Measurements from ENCODE around the gene ZNG1A. TPM values are rescaled to one million over a fixed set of nuclear protein-coding genes. Genes with fewer than 3 reads are reported as not detected.
"Not testable (repeated sequence)": the region's sequence is repeated elsewhere in the genome, so short reads cannot be mapped to it uniquely, and the experiment has no call there.

The ZNG1A gene
- total and polyA plus RNA-seq, 2 donors (not counting 1 experiment from before 2014, with no cell fraction given): 14.0 to 59.9 TPM

DNA sequence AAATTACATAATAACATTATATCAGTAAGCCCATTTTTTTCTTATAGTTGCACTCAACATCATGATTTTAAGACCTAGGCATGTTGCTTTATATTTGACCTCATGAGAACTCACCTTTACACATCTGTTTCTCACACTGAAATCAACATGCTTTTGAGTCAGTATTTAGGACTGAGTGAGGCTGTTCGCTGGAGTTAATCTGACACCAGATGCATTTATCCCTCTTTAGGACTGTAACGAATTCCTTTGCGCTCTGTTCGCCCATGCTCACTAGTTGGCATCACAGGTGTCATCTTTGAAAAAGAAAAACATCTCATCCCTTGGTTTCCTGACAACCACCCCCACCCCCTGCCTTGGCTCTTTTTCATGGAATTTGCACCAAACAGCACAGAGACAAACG lies 84.9 kb downstream of the ZNG1A start:
- H3K9ac ChIP-seq (ENCODE audit: low read length); H3K4me1 ChIP-seq (ENCODE audit: control insufficient read depth in 2 of 2, insufficient read depth in 2 of 2, low read length in 2 of 2): not testable (repeated sequence)
- WGBS (ENCODE audit: insufficient coverage): no CpG with 5 or more reads among the region's 5 CpGs

DNA sequence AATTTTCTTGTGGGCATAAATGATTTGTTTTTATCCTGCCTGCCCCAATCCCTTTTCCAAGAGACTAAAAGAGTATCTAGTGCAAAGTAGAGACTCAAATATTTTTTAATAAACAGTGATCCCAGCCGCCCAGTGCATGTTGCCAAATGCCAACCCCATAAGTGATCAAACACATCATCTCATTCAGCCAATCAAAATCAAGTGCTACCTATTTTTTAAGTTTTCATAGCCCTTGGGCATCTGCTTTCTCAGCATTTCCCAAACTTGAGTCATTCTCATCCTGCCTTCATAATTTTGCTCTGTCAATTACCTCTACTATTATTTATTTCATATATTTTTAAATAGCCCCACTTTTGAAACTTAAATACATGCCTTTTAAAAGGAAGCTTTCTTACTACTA lies 88.0 kb downstream of the ZNG1A start:
- H3K79me2 ChIP-seq (ENCODE audit: control insufficient read depth, insufficient read depth, low read length); H3K4me1 ChIP-seq (ENCODE audit: control insufficient read depth in 2 of 2, insufficient read depth in 2 of 2, low read length in 2 of 2); H4K20me1 ChIP-seq (ENCODE audit: control insufficient read depth, insufficient read depth, low read length, poor library complexity, severe bottlenecking); CTCF ChIA-PET; H3K36me3 ChIP-seq (replicated peaks in 1 of 2; ENCODE audit: control extremely low read depth in 1 of 2, control insufficient read depth in 1 of 2, extremely low read depth in 1 of 2, insufficient read depth in 2 of 2, low read length in 1 of 2); H3K4me1 Mint-ChIP-seq; H3K9ac ChIP-seq (ENCODE audit: low read length); DNase-seq; H3K9me3 ChIP-seq (ENCODE audit: control extremely low read depth in 1 of 3, control insufficient read depth in 2 of 3, insufficient read depth in 1 of 3, low read length in 2 of 3); H3K4me3 ChIP-seq (ENCODE audit: control extremely low read depth in 1 of 5, extremely low read depth in 1 of 5, insufficient read depth in 1 of 5, low read depth in 2 of 5, low read length in 4 of 5); H3K9me3 Mint-ChIP-seq (ENCODE audit: insufficient read depth); H2AFZ ChIP-seq (ENCODE audit: insufficient read depth, low read depth, low read length, poor library complexity, severe bottlenecking); POLR2A ChIA-PET; intact Hi-C loops (cut with micrococcal nuclease); H3K27me3 Mint-ChIP-seq; H3K4me3 Mint-ChIP-seq; H3K27ac Mint-ChIP-seq; H3K27ac ChIP-seq (ENCODE audit: low read length in 2 of 2); H3K27me3 ChIP-seq (replicated peaks in 1 of 4; ENCODE audit: control extremely low read depth in 1 of 4, control insufficient read depth in 3 of 4, insufficient read depth in 4 of 4, low read length in 3 of 4); H3K4me2 ChIP-seq (replicated peaks; ENCODE audit: low read depth, low read length, poor library complexity, severe bottlenecking); ATAC-seq (ENCODE audit: low read depth): not testable (repeated sequence)
- WGBS (ENCODE audit: insufficient coverage): no CpG with 5 or more reads among the region's 1 CpG

More for the DNA sequence above, 84.9 kb downstream of the ZNG1A start:
- H3K4me3 ChIP-seq (ENCODE audit: control extremely low read depth in 1 of 5, extremely low read depth in 1 of 5, insufficient read depth in 1 of 5, low read depth in 2 of 5, low read length in 4 of 5); H3K4me1 Mint-ChIP-seq; intact Hi-C loops (cut with micrococcal nuclease); H3K27ac ChIP-seq (ENCODE audit: low read length in 2 of 2); H3K27me3 Mint-ChIP-seq; H3K36me3 ChIP-seq (replicated peaks in 1 of 2; ENCODE audit: control extremely low read depth in 1 of 2, control insufficient read depth in 1 of 2, extremely low read depth in 1 of 2, insufficient read depth in 2 of 2, low read length in 1 of 2); H3K27ac Mint-ChIP-seq; H3K4me2 ChIP-seq (replicated peaks; ENCODE audit: low read depth, low read length, poor library complexity, severe bottlenecking); H3K4me3 Mint-ChIP-seq; H4K20me1 ChIP-seq (ENCODE audit: control insufficient read depth, insufficient read depth, low read length, poor library complexity, severe bottlenecking); H3K27me3 ChIP-seq (replicated peaks in 1 of 4; ENCODE audit: control extremely low read depth in 1 of 4, control insufficient read depth in 3 of 4, insufficient read depth in 4 of 4, low read length in 3 of 4); H3K9me3 ChIP-seq (ENCODE audit: control extremely low read depth in 1 of 3, control insufficient read depth in 2 of 3, insufficient read depth in 1 of 3, low read length in 2 of 3); H3K9me3 Mint-ChIP-seq (ENCODE audit: insufficient read depth); ATAC-seq (ENCODE audit: low read depth); H2AFZ ChIP-seq (ENCODE audit: insufficient read depth, low read depth, low read length, poor library complexity, severe bottlenecking); CTCF ChIA-PET; H3K79me2 ChIP-seq (ENCODE audit: control insufficient read depth, insufficient read depth, low read length); POLR2A ChIA-PET; DNase-seq: not testable (repeated sequence)
